ENCODE measurements around the gene PNPLA6. TPM values are rescaled to one million over a fixed set of nuclear protein-coding genes. Genes with fewer than 3 reads are reported as not detected.

PNPLA6 gene
- total and polyA plus RNA-seq, 2 experiments from 2014 or later = 43.0 to 50.5 TPM

DNA sequence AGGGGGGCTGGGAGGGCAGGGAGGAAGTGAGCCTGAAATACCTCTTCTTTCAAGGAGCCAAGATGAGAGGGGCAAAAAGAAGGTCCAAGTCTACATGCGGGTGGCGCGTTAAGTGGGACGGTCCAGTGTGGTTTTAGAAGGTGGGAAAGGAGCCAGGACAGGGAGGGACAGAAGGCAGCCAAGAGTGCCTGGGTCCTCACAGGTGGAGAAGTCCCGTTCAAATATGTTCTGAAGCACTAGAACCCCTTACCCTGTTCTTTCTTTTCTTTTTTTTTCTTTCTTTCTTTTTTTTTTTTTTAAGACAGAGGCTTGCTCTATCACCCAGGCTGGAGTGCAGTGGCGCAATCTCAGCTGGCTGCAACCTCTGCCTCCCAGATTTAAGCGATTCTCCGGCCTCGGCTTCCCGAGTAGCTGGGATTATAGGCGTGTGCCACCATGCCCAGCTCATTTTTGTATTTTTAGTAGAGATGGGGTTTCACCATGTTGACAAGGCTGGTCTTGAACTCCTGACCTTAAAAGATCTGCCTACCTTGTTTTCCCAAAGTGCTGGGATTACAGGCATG, 67.5 kb downstream of the PNPLA6 start:
- WGBS (ENCODE audit: low lambda C conversion rate, missing lambda C conversion rate) = 88% methylated on average over 11 of the region's 11 CpGs
- Histone ChIP-seq H3K27ac (no peak overlapping the region), H3K9me3 (ENCODE audit: low read depth) (no peaks in the 10 kb centered on the region), H3K9me2 (replicated peaks; ENCODE audit: insufficient read depth) (no peaks in the 10 kb centered on the region), H3K79me2 (peaks cover 61% of the 10 kb centered on the region), H3K4me1 (ENCODE audit: insufficient read depth) (no peaks in the 10 kb centered on the region), H4K20me1 (ENCODE audit: insufficient read depth, poor library complexity, severe bottlenecking) (peaks cover 76% of the 10 kb centered on the region), H3K4me2 (no peak overlapping the region), H3K4me3 (no peak overlapping the region), H2AFZ (no peak overlapping the region), H3K36me3 (replicated peaks; ENCODE audit: insufficient read depth, low read depth) (no peaks in the 10 kb centered on the region), H3K27me3 (no peaks in the 10 kb centered on the region)
- DNase-seq (ENCODE audit: low spot score) = no peak
- TF ChIP-seq EZH2 (IDR thresholded peaks at IDR 0.05; ENCODE audit: borderline replicate concordance) (no peak), EZH2phosphoT487 (IDR thresholded peaks at IDR 0.05; ENCODE audit: low read depth, severe bottlenecking, unreplicated experiment) (no peak)
- TF ChIP-seq, protein P1, sequence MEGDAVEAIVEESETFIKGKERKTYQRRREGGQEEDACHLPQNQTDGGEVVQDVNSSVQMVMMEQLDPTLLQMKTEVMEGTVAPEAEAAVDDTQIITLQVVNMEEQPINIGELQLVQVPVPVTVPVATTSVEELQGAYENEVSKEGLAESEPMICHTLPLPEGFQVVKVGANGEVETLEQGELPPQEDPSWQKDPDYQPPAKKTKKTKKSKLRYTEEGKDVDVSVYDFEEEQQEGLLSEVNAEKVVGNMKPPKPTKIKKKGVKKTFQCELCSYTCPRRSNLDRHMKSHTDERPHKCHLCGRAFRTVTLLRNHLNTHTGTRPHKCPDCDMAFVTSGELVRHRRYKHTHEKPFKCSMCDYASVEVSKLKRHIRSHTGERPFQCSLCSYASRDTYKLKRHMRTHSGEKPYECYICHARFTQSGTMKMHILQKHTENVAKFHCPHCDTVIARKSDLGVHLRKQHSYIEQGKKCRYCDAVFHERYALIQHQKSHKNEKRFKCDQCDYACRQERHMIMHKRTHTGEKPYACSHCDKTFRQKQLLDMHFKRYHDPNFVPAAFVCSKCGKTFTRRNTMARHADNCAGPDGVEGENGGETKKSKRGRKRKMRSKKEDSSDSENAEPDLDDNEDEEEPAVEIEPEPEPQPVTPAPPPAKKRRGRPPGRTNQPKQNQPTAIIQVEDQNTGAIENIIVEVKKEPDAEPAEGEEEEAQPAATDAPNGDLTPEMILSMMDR (IDR thresholded peaks at IDR 0.05; ENCODE audit: poor library complexity) = no peak

DNA sequence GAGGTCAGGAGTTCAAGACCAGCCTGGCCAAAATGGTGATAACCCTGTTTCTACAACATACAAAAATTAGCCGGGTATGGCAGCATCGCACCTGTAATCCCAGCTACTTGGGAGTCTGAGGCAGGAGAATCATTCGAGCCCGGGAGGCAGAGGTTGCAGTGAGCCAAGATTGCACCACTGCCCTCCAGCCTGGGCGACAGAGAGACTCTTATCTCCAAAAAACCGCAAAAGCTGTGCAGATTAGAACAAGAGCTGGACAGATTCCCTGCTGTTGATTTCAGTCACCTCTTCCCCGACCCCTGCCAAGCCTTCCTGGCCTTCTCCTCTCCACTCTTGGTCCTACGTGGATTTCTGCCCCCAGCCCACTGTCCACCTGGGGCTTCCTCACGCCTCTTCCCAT, 68.4 kb downstream of the PNPLA6 start:
- H3K27me3 ChIP-seq = no peaks in the 10 kb centered on the region

DNA sequence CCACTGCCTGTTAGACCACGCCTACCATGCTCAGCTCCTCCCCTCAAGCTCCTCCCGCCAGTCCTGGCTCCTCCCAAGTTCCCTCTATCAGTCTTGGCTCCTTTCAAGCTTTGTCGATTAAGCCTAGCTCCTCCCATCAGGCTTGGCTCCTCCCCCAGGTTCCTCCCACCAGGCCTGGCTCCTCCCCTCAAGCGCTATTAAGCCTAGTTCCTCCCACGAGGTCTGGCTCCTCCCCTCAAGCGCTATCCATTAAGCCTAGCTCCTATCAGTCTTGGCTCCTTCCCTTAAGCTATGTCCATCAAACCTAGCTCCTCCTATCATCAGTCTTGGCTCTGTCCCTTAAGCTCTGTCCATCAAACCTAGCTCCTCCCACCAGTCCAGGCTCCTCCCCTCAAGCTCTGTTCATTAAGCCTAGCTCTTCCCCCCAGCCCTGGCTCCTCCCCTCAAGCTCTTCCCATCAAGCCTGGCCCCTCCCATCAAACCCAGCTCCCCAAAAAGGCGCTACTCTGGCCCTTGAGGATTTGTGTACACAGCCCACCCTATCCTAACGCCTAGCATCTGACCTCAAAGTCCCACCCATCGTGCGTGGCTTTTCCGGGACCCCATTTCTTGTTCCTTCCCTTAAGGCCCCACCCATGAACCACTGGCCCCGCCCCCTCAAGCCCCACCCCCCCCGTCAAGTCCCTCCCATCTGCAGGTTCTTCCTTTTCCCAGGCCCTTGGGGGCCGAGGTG, 70.1 kb downstream of the PNPLA6 start:
- Histone ChIP-seq H3K4me3 (no peak overlapping the region), H2AFZ (no peak overlapping the region), H3K9me3 (ENCODE audit: low read depth) (no peaks in the 10 kb centered on the region), H3K9me2 (replicated peaks; ENCODE audit: insufficient read depth) (no peaks in the 10 kb centered on the region), H4K20me1 (ENCODE audit: insufficient read depth, poor library complexity, severe bottlenecking) (peaks cover 68% of the 10 kb centered on the region), H3K36me3 (replicated peaks; ENCODE audit: insufficient read depth, low read depth) (no peaks in the 10 kb centered on the region), H3K27ac (no peak overlapping the region), H3K27me3 (no peaks in the 10 kb centered on the region), H3K79me2 (peaks cover 52% of the 10 kb centered on the region), H3K4me1 (ENCODE audit: insufficient read depth) (no peaks in the 10 kb centered on the region), H3K4me2 (no peak overlapping the region)
- TF ChIP-seq EZH2phosphoT487 (IDR thresholded peaks at IDR 0.05; ENCODE audit: low read depth, severe bottlenecking, unreplicated experiment) (no peak), EZH2 (IDR thresholded peaks at IDR 0.05; ENCODE audit: borderline replicate concordance) (no peak)
- TF ChIP-seq, protein P1 (IDR thresholded peaks at IDR 0.05; ENCODE audit: poor library complexity) = no peak
- DNase-seq (ENCODE audit: low spot score) = no peak
- WGBS (ENCODE audit: low lambda C conversion rate, missing lambda C conversion rate) = 92% methylated on average over 9 of the region's 14 CpGs

More for the DNA sequence above, 68.4 kb downstream of the PNPLA6 start:
- no peaks in the 10 kb centered on the region for H3K36me3 ChIP-seq (replicated peaks; ENCODE audit: insufficient read depth, low read depth)
- no peak overlapping the region for H3K4me3 ChIP-seq
- no peaks in the 10 kb centered on the region for H3K9me3 ChIP-seq (ENCODE audit: low read depth)
- H3K4me1 ChIP-seq (ENCODE audit: insufficient read depth) = no peaks in the 10 kb centered on the region
- no peak for DNase-seq (ENCODE audit: low spot score)
- 78% methylated on average over 9 of the region's 9 CpGs for WGBS (ENCODE audit: low lambda C conversion rate, missing lambda C conversion rate)
- no peak overlapping the region for H2AFZ ChIP-seq
- H3K79me2 ChIP-seq = peaks cover 52% of the 10 kb centered on the region
- TF ChIP-seq, protein P1 (IDR thresholded peaks at IDR 0.05; ENCODE audit: poor library complexity) = no peak
- TF ChIP-seq EZH2 (IDR thresholded peaks at IDR 0.05; ENCODE audit: borderline replicate concordance) = no peak
- TF ChIP-seq EZH2phosphoT487 (IDR thresholded peaks at IDR 0.05; ENCODE audit: low read depth, severe bottlenecking, unreplicated experiment) = no peak
- no peak overlapping the region for H3K4me2 ChIP-seq
- H3K27ac ChIP-seq = no peak overlapping the region
- H3K9me2 ChIP-seq (replicated peaks; ENCODE audit: insufficient read depth) = no peaks in the 10 kb centered on the region
- peaks cover 68% of the 10 kb centered on the region for H4K20me1 ChIP-seq (ENCODE audit: insufficient read depth, poor library complexity, severe bottlenecking)

All from hepatocyte (in vitro differentiated cells).